Cerebellar nuclear complex (tissue), 1 donor: Measurements from ENCODE around the gene RAB11FIP4.

Source experiments
- DNase-seq, 2 experiments: peaks; one replicate each; lab custom pipeline; 2025; lab: John Stamatoyannopoulos, UW

Gene RAB11FIP4

GRCh38 chr17:31487063-31487647 lies 95.7 kb downstream of the RAB11FIP4 start:
- DNase-seq = no peak

- peak; percentile 54 to 78 for DNase-seq
These were observed 96.3 kb downstream of the RAB11FIP4 start for GRCh38 chr17:31487648-31488263.

- no peak for DNase-seq
These were observed 96.9 kb downstream of the RAB11FIP4 start for GRCh38 chr17:31488264-31488981.

- no peak for DNase-seq
These were observed 97.5 kb downstream of the RAB11FIP4 start for GRCh38 chr17:31488982-31489294.

- no peak for DNase-seq
These were observed 98.0 kb downstream of the RAB11FIP4 start for GRCh38 chr17:31489295-31490018.

GRCh38 chr17:31490019-31490650 lies 98.7 kb downstream of the RAB11FIP4 start:
- no peak for DNase-seq

GRCh38 chr17:31490671-31491375 lies 99.3 kb downstream of the RAB11FIP4 start:
- DNase-seq = no peak

- DNase-seq = no peak
These were observed 100.1 kb downstream of the RAB11FIP4 start for GRCh38 chr17:31491376-31492131.

- DNase-seq = no peak
These were observed 100.7 kb downstream of the RAB11FIP4 start for GRCh38 chr17:31492206-31492605.

GRCh38 chr17:31492880-31493655 lies 101.6 kb downstream of the RAB11FIP4 start:
- DNase-seq = no peak

- DNase-seq = no peak
These were observed 102.2 kb downstream of the RAB11FIP4 start for GRCh38 chr17:31493656-31494155.

GRCh38 chr17:31494259-31495021 lies 103.0 kb downstream of the RAB11FIP4 start:
- no peak for DNase-seq

- DNase-seq = no peak
These were observed 103.8 kb downstream of the RAB11FIP4 start for GRCh38 chr17:31495022-31495885.

- DNase-seq = no peak
These were observed 104.6 kb downstream of the RAB11FIP4 start for GRCh38 chr17:31496097-31496496.

- DNase-seq = no peak
These were observed 105.1 kb downstream of the RAB11FIP4 start for GRCh38 chr17:31496601-31497000.

GRCh38 chr17:31497431-31497830 lies 106.0 kb downstream of the RAB11FIP4 start:
- DNase-seq = no peak

- no peak for DNase-seq
These were observed 106.7 kb downstream of the RAB11FIP4 start for GRCh38 chr17:31497994-31498826.
